Mucosa of descending colon (tissue), 3 donors: ENCODE data around the gene ZNF618. TPM values are rescaled to one million over a fixed set of nuclear protein-coding genes. Genes with fewer than 3 reads are reported as not detected.

ENCODE experiments used
- ATAC-seq: fragments of 200-7000 bp; cut with Tn5 transposase; one replicate; pipeline ENCODE4 v1.9.1; 2020; ENCODE audit warnings: mild to moderate bottlenecking, moderate library complexity
- DNase-seq, 3 donors: peaks; one replicate each; pipeline ENCODE4 v3.0.0-alpha.2; 2020
- H3K36me3 ChIP-seq: fragments of 200-600 bp; one replicate; pipeline ENCODE4 v1.8.0; 2021; ENCODE audit warnings: low read depth, mild to moderate bottlenecking
- H3K4me1 ChIP-seq: fragments of 200-600 bp; one replicate; pipeline ENCODE4 v1.8.0; 2021; ENCODE audit warnings: low read depth, mild to moderate bottlenecking
- H3K4me3 ChIP-seq: fragments of 200-600 bp; one replicate; pipeline ENCODE4 v1.8.0; 2021; ENCODE audit warnings: mild to moderate bottlenecking
- H3K9me3 ChIP-seq: fragments of 200-600 bp; one replicate; pipeline ENCODE4 v1.8.0; 2021; ENCODE audit warnings: mild to moderate bottlenecking
- intact Hi-C, 2 donors: fragments of 100-400 bp; cut with DNase I in 1 of 2; cut with micrococcal nuclease in 1 of 2; formaldehyde crosslinking; loops; one replicate each; pipeline versions ENCODE4 v1.11.0 to v1.11.1; 2022; cut with DNase I, micrococcal nuclease
- total RNA-seq, 3 donors: library from RNA; stranded (reverse); fragmentation: NEBNext Ultra II Directional in 2 of 3; extraction: Animal tissue kit (Norgen Biotek cat#: 25700) in 2 of 3; gene quantifications; one replicate each; pipeline versions ENCODE4 v1.2.1 to v1.2.4, GENCODE V29; 2021 to 2023
- TF ChIP-seq, protein P1 (sequence below): fragments of 200-600 bp; IDR thresholded peaks from one replicate; pipeline ENCODE4 v1.8.0; 2022; ENCODE audit warnings: antibody characterized with exemption, mild to moderate bottlenecking
- donor health status: DM: no; HTN: no; CAD: no; lungs with moderate emphysema.
- donor health status: DM: no; HTN: no; CAD: no.
- donor health status: DM: no; HTN: yes; CAD: no.

ZNF618 gene
- total RNA-seq, 3 donors from 2014 or later = 2.7 to 6.2 (median 3.7) TPM

DNA sequence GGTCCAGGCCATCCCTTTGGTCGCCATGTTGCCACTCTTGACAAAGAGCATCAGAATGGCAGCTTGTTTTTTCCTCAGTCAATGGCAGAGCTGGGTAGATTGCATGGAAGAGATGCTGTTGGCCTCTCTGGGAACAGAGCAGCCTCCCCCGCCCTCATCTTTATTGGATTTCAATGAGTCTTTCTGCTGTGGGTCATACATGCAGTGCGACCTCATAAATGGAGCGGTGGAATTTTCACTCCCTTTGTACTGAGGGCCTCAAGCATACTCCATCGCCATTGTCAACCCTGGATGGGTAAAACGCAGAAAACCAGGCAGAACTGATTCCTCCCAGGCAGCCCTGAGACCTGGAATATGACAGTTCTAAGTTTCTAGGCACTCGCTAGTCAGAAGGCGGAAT is 71.8 kb downstream of the ZNF618 start:
- no peaks in the 10 kb centered on the region for H3K4me1 ChIP-seq
- DNase-seq (no peak), ATAC-seq (no peak)
- H3K4me3 ChIP-seq = no peak overlapping the region
- intact Hi-C loops = no loop called here
- no peaks in the 10 kb centered on the region for H3K9me3 ChIP-seq
- no peaks in the 10 kb centered on the region for H3K36me3 ChIP-seq
- TF ChIP-seq, protein P1, sequence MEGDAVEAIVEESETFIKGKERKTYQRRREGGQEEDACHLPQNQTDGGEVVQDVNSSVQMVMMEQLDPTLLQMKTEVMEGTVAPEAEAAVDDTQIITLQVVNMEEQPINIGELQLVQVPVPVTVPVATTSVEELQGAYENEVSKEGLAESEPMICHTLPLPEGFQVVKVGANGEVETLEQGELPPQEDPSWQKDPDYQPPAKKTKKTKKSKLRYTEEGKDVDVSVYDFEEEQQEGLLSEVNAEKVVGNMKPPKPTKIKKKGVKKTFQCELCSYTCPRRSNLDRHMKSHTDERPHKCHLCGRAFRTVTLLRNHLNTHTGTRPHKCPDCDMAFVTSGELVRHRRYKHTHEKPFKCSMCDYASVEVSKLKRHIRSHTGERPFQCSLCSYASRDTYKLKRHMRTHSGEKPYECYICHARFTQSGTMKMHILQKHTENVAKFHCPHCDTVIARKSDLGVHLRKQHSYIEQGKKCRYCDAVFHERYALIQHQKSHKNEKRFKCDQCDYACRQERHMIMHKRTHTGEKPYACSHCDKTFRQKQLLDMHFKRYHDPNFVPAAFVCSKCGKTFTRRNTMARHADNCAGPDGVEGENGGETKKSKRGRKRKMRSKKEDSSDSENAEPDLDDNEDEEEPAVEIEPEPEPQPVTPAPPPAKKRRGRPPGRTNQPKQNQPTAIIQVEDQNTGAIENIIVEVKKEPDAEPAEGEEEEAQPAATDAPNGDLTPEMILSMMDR = no peak

DNA sequence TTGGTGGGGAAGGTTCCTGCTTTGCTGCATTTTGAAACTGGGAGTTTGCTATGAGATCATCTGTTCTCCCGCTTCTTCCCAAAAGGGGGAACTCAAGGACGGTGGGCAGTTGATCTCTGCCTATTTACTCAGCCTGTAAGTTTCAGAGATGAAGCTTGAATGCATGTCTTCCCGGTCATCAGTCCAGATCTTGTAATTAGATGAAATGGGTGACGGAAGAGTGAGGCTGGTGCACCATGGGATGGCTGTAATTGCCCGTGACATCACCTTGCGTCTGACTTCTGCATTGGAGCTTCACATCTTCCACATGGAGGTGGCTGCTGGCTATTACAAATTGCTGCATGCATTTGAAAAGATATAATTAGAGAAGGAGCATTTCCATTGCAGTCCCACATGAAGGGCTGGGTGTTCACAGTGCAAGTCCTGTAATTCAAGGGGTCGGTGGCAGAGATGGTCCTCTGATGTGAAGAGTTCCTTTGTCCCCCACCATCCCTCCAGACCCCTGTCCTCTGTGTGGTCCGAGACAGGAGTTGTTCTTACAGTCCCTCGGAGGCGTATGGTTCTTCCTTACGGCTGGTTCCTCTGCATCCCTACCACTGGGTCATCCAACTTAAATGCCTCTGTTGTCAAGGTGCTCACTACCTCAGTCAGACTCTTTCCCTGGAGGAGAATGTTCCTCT is 72.9 kb downstream of the ZNF618 start:
- no peaks in the 10 kb centered on the region for H3K9me3 ChIP-seq
- no peak for ATAC-seq
- H3K4me1 ChIP-seq = no peaks in the 10 kb centered on the region
- no peak overlapping the region for H3K4me3 ChIP-seq
- DNase-seq = no peak
- H3K36me3 ChIP-seq = no peaks in the 10 kb centered on the region
- TF ChIP-seq, protein P1 = no peak
- intact Hi-C loops = no loop called here

DNA sequence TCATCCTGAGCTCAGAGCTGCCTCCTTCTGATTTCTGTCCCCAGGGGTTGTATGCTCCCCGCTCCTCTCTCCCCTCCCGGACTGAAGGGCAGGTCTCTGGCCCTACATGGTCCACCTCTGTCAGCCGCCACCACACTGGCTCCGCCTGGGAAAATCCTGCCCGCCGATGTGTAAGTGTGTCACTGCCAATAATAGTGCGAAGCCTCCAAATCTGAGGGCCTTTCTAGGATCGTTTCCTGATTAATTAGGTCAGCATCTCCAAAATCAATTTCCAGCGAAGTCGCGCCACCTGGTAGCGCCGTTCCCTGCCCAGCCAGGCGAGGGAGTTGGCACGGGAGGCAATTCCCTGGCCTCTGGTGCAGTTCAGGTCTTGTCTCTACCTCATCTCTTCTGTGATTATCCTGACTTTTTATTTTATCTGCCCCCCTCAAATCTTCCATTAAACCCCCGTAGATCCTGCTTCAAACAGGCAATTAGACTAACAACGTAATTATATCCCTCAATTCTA is 73.5 kb downstream of the ZNF618 start:
- Histone ChIP-seq H3K36me3 (no peaks in the 10 kb centered on the region), H3K9me3 (no peaks in the 10 kb centered on the region), H3K4me3 (no peak overlapping the region), H3K4me1 (no peaks in the 10 kb centered on the region)
- TF ChIP-seq, protein P1 = no peak
- intact Hi-C loops = no loop called here
- DNase-seq = no peak
- no peak for ATAC-seq

DNA sequence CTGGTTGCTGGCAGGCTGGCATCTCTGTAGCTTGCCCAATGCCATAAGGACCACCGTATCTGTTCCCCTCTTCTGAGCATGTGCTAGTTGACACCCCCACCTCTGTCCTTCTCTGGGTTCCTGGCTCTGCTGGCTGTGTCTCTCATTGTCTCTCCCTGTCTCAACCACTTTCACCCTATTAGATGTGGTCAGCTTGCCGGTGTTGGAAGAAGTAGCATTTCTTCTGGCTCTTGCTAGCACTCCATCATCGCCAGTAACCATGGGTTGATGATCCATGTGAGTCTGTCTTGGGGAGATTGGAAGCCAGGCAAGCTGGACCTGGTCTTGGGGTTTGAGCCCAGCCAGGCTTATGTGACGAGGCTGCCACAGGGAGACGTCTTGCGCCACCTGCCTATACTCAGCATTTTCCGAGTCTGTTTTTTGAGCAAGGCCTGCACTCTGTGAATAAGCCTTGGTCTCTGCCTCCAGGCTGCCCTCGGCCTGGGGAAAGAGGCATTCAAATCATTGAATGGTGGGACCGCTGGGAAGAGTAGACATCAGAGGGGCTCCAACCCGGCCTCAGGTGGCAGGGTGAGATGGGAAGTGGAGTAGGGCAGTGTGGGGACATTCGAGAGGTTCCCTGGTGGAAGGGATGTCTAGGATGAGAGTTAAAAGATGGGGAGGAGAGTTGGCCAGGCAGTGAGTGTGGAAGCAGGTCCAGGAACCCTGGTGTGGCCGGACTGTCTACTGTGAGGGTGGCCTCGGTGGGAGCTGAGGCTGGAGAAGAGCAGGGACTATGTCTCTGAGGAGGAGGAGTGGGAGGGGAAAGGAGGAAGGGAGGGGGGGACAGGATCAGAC is 74.3 kb downstream of the ZNF618 start:
- H3K36me3 ChIP-seq = no peaks in the 10 kb centered on the region
- no peaks in the 10 kb centered on the region for H3K4me1 ChIP-seq
- ATAC-seq (no peak), DNase-seq (no peak)
- no peak overlapping the region for H3K4me3 ChIP-seq
- no peaks in the 10 kb centered on the region for H3K9me3 ChIP-seq
- intact Hi-C loops = no loop called here
- TF ChIP-seq, protein P1 = no peak

DNA sequence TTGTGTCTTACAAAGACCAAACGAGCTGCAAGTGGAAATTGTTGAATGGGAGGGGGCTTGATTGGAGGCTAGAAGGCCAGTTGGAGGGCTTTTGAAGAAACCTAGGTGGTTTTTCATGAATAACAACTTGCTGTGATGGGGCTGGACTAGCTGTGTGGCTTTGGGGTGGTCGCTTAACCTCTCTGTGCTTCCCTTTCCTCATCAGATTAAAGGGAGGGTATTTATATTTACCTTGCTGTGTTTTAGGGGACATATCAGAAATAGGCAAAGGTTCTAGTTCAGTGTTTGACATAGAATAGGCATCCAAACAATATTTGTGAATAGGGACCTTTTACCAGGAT is 74.9 kb downstream of the ZNF618 start:
- TF ChIP-seq, protein P1 = no peak
- no peak for ATAC-seq

More for the DNA sequence above, 74.9 kb downstream of the ZNF618 start:
- intact Hi-C loops = no loop called here
- no peaks in the 10 kb centered on the region for H3K36me3 ChIP-seq
- H3K4me1 ChIP-seq = no peaks in the 10 kb centered on the region
- no peaks in the 10 kb centered on the region for H3K9me3 ChIP-seq
- H3K4me3 ChIP-seq = no peak overlapping the region
- DNase-seq = no peak
